Measurements from ENCODE around the gene PHYKPL.

Gene PHYKPL

DNA sequence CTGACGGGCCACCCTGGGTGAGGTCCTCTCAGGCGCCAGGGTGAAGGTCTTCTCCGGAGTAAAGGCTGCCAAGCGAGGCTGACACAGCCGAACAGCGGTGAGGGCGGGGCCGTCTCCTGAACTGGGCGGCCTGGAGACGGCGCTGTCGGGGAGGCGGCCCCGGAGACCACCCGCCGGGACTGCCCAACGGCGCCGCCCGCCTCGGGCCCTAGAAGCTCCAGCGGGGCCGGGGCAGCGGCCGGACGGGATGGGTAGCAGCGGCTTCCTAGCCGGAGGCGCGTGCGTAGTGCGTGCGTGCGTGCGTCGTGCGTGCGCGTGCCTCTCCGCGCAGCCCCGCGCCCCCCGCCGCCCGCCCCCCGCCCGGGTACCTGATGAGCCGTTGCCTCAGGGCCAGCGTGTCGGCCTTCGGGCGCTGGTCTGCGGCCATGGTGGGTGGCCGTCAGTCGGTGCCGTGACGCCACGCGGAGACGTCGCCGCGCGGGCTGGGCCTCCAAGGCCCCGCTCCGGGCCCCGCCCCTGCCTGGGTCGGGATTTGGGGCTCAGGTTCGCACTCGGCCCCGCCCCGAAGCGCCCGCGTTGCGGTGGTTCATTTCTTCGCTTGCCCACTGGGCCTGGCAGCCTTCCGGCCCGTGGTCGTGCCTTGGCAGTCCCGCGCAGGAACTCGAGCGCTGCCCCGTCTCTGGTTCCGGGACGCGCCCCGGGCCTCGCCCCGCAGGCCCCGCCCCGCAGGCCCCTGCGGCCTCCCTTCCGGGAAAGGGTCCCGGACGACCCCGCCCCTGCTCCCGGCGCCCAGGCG lies at the start of gene PHYKPL:
Gene PHYKPL, minus strand, starts transcription at position 679 of the 796 bp plus-strand sequence. Its CDS starts 252 bp downstream, at position 427.
- peak; percentile 87 for DNase-seq

DNA sequence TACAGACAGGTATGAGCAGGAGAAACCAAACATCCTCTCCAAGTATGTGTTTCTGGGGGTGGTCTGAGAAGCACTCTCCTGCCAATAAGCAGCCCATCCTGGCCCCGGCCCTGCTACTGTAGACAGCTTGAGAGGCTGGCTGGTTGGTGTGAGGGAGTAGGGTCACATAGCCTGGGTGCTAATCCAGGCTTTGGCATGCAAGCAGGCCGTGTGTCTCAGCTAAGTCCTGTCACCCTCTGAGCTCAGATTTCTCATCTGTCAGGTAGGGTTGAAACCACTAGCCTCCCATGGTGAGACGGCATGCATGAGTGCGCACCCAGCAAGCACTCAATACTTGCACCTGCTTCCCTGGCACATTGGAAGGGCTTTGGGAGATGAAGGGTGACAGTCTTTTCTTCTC lies 49.8 kb upstream of the PHYKPL start:
- no peak for DNase-seq

DNA sequence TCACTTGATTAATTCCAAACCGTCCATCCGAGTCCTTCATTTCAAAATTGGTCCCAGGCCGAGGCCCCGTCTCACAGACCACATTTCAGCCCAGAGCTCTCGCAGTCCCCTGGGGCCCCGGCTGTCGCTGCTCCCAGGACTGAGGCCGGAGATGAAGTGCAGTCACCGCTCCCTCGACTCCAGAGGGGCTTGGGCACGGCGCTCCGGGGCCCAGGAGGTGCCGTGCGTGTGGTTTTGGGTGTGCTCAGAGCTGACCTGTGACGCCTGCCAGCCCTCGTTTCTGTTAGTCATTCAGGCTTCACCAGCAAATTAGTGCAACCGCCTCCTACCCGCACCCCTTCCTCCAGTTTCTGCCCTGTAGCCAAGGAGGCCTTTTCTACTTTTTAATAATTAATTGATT lies 48.7 kb upstream of the PHYKPL start:
- DNase-seq: peak; percentile 51

DNA sequence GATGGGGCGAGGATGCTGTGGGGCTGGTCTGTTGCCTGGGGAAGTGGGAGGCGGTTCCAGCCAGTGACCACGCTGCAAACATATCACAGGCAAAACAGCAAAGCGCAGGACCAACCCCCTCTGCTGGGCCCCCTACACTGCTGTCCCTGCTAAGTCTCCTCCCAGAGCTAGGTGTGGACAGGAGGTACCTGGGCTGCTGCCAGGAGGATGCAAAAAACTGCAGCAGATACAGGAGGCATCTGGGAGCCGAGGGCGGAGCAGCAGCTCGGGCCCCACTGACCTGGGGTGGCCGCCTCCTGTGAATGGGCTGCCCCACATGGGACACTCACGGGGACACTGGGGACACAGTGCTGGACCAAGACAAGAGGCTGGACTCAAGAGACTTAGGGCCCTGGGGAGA lies 48.0 kb upstream of the PHYKPL start:
- no peak for DNase-seq

DNA sequence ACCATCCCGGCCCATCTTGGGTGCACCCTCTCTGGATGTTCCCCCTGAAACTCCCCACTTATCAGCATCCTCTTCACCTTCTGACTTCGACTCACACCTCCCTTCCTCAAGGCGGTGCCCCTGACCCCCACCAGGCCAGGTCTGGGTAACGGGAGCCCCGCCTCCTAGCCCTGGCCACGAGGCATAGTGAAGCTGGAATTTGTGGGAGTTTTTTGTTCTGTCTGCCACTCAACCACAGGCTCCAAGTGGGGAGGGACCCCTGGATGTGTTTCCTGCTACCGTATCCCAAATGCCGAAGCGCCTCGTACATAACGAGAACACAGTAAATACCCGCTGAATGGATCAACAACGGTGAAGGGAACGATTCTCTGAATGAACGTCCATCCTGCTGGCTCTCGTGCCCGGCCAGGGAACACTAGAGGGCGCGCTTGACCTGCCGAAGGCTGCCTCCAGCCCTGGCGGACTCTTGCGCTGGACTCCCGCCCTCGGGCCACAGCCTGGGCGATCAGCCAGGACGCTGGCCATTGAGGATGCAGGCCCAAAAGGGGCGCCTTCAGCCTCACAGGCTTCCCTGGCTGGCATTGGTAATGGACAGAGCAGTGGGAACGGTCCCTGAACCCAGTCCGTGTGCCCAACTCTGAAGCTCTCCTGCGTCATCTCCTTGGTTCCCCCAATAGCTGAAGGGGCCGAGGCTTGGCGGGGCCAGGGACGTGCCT lies 47.3 kb upstream of the PHYKPL start:
- DNase-seq: peak; percentile 92

DNA sequence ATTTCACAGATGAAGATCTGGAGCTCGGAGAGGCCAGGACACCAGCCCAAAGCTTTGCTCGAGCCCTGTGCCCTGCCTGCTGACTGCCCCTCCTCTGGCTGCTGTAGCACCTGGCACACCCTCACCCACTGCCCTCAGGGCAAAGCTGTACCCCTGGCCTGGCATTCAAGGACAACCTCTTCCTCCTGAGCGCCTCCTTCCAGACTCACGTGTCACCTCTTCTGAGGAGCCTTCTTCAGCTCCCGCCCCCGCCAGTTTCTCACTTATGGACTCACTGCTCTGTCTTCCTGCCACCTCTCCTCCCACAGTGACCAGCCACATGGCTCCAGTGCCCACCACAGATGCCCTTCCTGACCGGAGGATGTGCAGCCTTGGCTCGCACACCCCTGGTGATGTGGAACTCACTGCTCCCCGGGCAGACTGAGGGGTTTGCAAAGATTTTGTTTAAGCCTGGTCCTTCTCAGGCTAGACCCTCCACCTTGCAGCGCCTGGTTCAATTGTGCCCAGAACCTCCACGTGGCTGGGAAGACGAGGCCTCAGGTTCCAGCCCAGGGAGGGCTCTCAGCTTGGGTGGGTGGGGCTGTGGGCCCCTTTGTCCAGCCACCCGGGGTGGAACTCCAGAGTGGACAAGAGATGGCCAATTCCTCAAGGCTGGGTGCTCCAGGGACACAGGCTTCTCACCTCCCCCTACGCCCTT lies 46.6 kb upstream of the PHYKPL start:
- DNase-seq: no peak

DNA sequence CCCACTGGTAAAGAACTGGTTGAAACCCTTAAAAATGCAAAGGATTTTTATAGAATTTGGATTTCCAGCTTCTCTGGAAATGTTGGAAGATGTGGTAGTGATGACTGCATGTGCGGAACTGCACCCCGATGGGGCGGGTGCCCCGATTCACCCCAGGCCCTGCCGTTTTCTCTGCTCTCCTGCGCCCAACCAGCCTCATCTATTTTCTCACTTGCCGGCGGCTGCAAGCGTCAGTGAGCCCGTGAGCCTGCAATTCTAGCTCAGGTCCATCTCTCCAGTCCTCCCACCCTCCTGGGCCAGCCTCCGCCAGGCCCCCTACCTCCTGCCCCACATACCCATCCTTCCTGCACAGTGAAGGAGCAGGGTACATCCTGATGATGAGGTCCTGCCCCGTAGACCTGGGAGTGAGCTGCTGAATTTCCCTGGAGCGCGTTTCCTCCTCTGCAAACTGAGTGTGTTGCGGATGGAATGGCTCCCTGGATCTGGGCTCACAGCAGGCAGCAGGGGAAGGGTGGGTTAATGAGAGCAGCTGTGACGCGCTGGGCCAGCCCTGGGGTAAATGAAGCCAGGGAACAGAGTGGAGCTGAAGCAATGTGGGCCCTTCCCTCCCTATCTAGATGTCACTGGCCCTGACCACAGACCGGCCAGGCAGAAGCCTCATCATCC lies 45.9 kb upstream of the PHYKPL start:
- no peak for DNase-seq

DNA sequence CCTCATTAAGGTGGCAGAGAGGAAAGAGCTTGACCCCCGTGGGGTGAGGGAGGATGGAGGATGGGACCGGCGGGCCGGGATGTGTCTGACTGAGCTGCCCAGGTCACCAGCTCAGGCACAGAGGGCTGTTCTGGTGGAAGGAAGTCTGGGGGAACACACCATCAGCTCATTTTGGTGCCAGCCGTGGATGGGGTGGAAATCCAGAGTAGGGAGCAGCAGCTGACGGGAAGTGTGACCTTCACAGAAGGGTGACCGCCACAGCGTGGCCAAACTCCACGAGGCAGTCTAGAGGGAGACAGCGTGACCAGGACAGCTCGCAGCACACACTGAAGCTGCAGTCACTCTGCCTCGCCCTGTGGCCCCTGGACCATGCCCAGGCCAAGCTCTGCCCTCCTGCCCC lies 45.3 kb upstream of the PHYKPL start:
- DNase-seq: no peak

DNA sequence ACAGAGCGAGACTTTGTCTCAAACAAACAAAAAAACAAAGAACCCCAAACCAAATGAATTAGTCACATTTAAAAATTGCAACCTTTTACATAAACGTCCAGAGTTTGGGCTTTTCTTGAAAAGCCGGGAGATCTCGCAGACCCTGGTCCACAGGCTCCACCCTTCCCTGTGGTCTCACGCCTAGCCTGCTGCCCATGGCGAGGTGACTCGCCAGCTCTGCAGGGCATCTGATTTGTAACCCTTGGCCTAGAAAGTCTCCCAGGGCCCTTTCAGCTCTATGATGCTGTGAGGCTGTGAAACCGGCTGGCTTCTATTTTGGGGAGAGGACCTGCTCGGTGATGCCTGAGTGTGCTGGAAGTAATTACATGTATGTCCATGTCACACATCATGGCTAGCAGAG lies 44.7 kb upstream of the PHYKPL start:
- DNase-seq: no peak

DNA sequence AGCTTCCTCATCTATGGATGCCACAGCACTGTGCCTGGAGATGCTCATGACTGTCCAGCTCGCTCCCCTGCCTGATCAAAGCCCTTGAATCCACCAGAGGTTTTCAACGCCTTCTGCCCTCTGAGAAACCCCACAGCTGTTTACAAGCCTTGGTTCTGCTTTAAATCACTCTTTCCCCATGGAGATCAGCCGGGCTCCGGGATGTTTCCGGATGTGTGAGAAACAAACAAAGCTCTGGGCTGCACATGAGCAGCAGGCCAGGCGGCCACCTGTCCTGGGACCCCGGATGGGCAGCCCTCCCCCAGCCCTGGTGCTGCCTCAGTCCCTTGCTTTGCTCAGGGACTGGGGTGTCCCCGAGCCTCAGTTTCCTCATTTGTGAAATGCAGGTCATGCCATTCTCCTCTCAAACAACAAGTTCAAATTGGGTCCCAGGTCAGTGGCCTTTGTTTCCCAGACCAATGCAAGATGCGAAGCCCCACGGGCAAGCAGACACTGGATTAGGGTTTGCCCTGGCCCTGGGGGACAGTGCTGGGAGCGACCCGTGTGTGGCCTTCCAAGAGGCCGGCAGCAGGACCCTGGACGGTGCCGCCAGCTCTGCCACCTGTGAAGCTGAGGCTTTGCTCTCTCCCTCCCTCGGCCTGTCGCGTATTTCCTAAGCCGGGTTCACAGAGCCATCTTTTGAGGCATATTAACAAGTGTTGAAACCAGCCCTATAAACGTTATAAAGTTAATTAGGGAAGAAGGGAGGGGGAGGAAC lies 42.4 kb upstream of the PHYKPL start:
- no peak for DNase-seq

DNA sequence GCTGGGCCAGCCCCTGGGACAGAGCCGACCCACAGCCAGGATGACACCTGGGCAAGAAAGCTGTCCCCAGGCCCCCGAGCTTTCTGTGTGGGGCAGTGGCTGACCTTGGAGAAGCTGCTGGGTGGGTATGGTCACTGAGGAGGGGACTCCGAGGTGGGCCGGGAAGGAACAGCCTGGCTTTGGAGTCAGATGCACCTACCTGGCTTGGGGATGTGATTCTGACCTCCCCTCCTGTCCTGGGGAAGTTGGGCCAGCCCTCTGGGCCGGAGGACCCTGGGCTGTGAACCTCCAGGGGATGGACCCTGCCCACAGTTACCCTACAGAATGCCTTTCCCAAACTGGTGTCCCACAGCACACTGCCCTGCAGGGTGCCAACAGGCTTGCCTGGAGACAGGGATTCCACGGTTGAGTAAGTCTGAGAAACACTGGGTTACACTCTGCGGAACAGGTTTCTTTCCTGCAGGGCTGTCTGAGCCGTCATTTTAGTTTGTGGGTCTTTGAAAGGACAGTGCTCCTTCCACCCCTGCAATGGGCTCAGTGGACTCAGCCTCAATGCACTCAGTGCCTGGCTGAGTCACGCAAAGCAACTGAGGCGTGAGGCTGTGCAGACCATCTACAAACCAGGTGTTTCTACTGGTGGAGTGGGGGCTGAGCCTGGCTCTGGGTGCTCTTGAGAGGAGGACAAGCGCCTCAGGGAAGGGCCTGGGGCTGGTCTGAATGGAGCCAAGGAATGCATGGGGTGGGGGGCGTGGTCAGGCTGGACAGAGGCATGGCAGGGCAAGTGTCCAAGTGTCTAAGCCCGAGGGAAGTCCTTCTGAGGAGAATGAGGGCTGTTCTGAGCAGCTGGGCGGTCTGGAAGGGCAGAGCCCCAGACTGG lies 41.3 kb upstream of the PHYKPL start:
- DNase-seq: no peak

DNA sequence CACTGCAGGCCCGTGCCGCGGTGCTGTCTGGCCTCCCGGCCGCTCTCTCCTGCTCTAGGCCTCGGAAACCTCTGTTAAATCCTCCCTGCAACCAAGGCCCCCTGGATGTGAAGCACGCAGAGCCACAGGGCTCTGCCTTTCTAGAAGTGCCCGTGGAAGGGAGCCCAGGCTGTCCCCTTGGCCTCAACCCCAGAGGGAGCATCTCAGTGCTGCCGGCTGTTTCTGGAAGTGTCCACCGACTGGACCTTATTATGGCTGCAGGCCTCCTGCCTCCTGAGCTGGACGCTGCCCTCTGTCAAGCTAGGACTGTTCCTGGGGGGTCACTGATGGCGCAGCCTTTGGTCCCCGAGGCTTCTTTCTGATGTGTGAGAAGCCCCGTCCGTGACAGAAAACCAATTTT lies 40.4 kb upstream of the PHYKPL start:
- no peak for DNase-seq

DNA sequence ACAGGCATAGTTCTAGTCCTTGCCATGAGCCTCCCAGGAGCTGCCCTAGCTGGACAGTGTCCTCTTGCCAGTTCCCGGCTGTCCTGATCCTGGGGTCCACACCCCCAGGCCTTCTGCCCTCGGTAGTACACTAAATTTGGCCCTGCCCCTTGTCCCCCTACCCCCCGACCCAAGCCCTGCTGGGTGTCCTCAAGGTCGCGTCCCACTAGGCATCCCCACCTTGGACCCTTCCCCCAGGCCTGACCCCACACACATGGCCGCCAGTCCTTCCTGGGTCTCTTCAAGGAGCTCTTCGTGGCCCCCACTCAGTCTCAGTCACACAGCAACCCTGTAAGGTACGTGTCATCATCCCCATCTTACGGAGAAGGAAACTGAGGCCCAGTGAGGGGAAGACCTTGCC lies 40.0 kb upstream of the PHYKPL start:
- no peak for DNase-seq

DNA sequence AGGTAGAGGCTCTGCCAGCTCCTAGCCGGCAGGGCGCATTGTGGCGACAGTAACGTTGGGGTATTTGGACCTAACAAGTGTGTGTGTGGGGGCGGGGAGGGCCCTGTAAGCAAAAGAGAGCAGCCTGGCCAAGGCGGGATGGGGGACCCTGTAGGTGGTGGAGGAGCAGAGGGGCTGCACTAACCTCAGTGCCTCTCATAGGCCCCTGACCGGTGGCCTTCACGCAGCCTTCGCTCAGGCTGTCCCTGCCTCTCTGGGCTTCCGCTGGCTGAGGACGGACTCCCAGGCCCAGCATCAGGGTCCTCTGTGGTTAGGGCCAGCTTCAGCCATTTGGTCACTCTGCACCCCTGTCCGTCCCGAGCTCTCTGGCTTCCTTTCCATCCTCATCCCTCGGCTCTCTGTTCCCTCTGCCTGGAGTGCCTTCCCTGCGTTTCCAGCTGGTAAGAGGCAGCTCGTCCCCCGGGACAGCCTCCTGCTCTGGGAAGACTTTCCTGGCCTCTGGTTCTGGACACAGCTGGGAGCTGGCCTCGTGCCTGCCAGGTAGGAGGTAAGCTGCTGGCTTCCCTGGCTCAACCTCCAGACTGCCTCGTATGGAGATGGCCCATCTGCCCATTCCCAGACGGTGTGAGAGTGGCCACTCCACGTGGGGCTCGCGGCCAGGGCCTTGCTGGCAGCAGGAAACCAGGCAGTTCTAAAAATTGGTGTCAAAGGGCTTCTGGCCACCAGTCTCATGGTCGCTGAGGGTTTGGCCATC lies 39.3 kb upstream of the PHYKPL start:
- DNase-seq: no peak

DNA sequence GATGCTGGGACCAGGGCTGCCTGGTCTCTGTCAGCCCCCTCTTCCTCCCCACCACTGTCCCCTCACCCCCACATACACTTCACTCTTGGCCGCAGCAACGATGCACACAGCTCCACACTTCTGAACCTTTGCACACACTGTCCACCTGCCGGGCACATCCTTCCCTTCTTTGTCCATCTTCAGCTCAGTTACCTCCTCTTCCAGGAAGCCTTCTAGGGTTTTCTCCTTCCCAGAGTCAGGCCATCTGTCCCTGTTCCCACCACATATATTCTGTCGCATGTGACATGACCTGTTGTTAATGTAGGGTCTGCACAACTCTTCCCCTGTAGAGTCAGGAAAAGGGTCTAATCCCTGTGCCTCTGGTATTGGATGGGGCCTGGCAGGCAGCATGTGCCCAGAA lies 38.6 kb upstream of the PHYKPL start:
- no peak for DNase-seq

DNA sequence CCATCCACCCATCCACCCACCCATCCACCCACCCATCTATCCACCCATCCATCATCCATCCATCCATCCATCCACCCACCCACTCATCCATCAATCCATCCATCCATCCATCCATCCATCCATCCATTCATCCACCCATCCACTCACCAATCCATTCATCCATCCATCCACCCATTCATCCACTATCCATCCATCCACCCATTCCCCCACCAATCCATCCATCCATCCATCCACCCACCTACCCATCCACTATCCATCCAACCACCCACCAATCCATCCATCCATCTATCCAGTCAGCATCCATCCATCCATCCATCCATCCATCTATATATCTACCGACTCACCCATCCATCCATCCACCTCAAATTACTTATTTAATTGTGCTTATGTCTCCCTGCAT lies 36.9 kb upstream of the PHYKPL start:
- DNase-seq: no peak

DNA sequence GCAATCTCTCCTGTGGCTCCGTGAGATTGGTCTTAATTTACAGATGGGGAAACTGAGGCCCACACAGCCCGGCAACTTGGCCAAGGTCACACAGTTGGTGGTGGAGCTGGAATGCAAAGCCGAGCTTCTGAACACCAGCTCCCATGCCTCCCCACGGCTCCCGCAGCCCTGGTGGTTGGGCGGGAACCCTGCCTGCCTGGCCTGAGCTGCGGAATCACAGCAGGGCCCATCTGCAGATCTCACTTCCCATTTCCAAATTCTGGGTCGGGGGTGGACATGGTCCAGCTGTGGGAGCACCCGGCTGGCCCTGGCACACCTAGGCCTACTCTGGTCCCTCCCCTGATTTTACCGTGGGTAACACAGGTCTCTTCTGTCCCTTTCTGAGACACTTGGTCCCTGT lies 35.3 kb upstream of the PHYKPL start:
- no peak for DNase-seq

DNA sequence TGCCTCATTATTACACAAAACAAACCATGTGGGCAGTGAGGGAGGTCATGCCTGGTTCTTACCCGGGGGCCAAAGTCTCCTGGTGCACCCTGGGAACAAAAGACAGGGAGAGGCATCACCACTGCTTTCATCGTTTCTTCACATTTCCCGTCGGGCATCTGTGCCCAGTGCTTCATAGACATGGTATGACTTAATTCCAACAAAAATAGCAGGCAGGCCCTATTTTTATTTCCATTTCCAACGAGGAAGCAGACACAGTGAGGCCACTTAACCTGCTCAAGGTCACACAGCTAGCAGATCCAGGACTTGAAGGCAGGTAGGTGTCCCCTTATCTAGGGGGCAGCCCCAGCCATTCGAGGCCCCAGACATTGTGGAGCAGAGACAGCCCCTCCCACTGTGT lies 34.6 kb upstream of the PHYKPL start:
- no peak for DNase-seq

DNA sequence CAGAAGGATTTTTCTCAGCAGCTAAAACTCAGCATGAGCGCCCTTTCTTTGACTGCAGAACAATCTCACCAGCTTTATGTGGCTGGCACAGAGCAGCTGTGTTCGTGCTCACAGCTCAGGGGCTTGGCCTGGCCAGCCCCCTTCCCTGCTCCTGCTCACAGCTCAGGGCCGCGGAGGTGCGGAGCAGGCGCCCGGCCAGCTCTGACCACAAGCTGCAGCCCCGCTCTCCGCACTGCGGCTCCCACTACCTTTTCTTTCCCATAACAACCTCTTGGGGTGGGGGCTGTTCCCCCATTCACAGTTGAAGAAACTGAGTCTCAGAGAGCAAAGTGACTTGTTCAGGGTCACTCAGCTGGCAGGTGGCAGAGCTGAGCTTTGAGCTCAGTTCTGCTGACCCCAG lies 34.0 kb upstream of the PHYKPL start:
- DNase-seq: no peak

DNA sequence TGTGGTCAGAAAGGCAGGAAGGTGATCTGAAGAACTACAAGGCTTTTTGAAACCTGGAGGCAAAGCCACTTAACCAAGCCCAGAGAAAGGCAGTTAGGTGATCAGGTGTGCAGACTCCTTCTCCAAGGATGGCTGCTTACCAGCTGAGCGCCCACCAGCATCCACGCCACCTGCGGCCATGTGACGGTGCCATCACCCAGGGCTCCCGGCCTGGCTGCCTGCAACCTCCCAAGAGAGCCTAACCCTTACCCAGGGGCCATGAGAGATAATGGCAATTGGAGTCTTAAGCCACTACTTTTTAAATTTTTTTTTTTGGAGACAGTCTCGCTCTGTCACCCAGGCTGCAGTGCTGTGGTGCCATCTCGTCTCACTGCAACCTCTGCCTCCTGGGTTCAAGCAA lies 33.1 kb upstream of the PHYKPL start:
- DNase-seq: no peak

DNA sequence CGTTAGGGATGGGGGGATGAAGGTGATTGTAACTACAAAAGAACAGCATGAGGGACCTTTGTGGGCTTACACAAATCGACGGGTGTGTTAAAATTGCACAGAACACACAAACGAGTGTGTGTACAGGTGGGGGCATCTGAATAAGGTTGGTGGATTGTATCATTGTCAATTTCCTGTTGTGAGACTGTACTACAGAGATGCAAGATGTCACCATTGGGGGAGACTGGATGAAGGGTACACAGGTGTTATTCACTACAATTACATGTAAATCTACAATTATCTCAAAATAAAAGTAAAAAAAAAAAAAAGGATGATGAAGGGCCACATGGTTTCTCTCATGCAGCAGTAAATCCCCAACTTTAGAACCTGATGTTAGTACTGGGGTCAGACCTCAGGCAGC lies 31.4 kb upstream of the PHYKPL start:
- DNase-seq: no peak
